H7 (cell line): ENCODE measurements around the gene TMIGD3. TPM values are rescaled to one million over a fixed set of nuclear protein-coding genes. Genes with fewer than 3 reads are reported as not detected.

ENCODE experiments used
- DNase-seq: peaks from one replicate; pipeline ENCODE4 v3.0.0; 2012
- H3K27me3 ChIP-seq: 2 replicates; pipeline ENCODE4 v1.6.0; 2011; ENCODE audit warnings: mild to moderate bottlenecking, low read length; ENCODE audit not compliant: control insufficient read depth, insufficient read depth
- H3K36me3 ChIP-seq: replicated peaks from 2 replicates; pipeline ENCODE4 v1.5.1; 2011; ENCODE audit warnings: low read length; ENCODE audit not compliant: control insufficient read depth, insufficient read depth
- H3K4me3 ChIP-seq: 2 replicates; pipeline ENCODE4 v1.5.1; 2011; ENCODE audit warnings: low read depth, mild to moderate bottlenecking, control low read depth, low read length, moderate library complexity; ENCODE audit not compliant: insufficient read depth
- total RNA-seq: library from RNA; depleted of rRNA; stranded (reverse); fragments of >200 nt; shearing (Covaris generic); gene quantifications from 2 replicates; pipeline ENCODE4 v1.2.3, GENCODE V29; 2014

Gene TMIGD3
- total RNA-seq, 1 experiment from 2014 or later = 0.17 TPM

DNA sequence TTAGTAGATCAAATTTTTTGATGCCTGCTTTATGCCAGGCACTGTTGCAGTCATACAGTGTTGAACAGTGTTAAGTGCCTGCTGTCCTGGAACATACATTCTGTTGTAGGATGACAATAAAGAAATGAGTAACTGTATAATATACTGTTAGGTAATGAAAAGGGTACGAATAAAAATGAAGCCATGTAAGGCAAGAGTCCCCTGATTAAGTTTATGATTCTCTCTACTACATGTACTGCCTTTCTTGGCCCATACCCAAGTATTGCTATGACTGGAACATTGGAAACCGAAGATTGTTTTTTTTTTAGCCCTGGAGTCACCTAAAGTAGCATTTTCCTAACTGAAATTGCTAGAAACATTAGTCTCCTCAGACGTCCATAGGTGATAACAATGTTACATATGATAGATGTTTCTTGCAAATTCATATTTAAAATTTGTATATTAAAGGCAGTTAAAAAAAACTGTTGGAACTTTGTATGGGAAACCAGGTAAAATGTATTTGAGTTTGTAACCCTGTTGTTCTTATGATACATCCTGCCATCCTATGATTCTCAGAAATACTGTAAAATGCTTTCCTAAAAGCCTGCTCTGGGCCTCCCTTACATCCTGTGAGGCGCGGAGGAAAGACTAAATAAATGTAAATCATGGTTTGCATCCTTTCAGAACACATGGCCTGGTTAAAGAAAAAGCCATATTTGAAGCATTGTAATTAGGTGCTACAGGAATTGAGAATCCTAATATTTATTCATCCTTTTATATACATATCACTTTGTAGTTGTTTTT is 48.4 kb downstream of the TMIGD3 start:
- no peak for DNase-seq
- Histone ChIP-seq H3K4me3 (no peak overlapping the region), H3K27me3 (no peaks in the 10 kb centered on the region), H3K36me3 (peaks cover 18% of the 10 kb centered on the region)

DNA sequence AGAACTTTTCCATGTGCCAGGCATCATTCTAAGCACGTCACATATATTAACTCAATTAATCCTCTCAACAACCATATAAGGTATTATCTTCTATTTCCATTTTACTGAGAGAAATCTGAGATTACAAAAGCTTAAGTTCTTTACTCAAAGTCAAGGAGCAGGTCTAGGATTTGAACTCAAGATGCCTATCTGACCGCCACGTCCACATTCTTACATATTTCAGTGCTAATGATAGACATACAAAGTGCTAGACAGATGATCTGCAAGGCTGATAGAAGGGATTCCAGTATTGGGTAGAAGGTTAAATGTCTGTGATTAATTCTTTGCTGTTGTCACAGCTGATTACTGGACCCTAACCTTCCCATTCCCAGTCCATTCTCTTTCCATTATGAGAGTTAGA is 49.7 kb downstream of the TMIGD3 start:
- peaks cover 16% of the 10 kb centered on the region for H3K36me3 ChIP-seq
- H3K27me3 ChIP-seq = no peaks in the 10 kb centered on the region; the same call in 1 of the 2 replicates
- H3K4me3 ChIP-seq = no peak overlapping the region
- no peak for DNase-seq

DNA sequence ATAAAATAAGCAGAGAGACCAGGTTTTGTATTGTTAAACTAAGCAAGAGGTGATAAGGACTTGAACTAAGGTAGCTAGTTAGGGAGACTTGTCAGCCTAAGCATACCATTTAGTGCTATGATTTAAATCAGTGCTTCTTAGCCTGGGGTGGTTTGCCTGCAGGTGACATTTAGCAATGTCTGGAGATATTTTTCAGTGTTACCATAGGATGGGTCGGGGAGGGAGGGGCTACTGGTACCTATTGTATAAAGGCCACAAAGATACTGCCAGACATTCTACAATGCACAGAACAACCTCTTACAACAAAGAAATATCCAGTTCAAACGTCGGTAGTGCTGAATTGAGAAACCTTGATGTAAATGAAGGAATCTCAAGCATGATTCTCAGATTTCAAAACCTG is 50.9 kb downstream of the TMIGD3 start:
- Histone ChIP-seq H3K36me3 (peaks cover 9% of the 10 kb centered on the region), H3K4me3 (no peak overlapping the region), H3K27me3 (no peaks in the 10 kb centered on the region; the same call in 1 of the 2 replicates)
- DNase-seq = no peak

DNA sequence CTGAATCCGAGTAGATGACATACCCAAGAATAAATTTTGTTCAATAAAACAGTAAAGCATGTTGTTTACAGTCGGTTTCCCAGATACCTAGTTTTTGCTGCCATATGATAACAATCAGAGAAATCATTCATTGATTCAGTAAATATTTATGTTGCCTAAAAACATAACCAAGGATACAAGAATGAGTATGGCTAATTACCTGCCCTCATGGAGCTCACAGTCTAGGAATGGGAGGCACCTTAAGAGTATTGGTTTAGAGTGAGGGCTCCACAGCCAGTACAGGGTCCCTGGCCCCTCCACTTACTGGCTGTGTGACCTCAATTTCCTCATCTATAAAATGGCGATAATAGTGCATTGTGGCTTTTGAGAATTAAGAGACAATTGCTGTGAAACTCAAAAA is 53.2 kb downstream of the TMIGD3 start:
- H3K36me3 ChIP-seq = peaks cover 12% of the 10 kb centered on the region
- no peak for DNase-seq

DNA sequence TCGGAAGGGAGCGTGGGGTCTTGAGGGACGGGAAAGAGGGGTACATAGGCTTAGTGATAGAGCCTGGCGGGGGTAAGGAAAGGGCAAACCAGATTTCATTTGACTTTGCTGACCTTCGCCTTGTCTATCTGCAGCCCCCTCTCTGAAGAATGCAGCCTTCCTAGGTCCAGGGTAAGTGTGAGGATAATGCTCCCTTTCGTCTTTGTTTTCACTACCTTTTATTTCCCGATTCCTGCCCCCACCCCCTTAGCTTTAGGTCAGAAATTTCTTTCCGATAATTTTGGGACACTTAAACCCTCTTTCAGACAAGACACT is 53.8 kb downstream of the TMIGD3 start:
- H3K4me3 ChIP-seq = peak overlapping the region; percentile 99
- DNase-seq = no peak
- H3K27me3 ChIP-seq = no peaks in the 10 kb centered on the region; the same call in 1 of the 2 replicates
- peaks cover 13% of the 10 kb centered on the region for H3K36me3 ChIP-seq

More for the DNA sequence above, 53.2 kb downstream of the TMIGD3 start:
- H3K4me3 ChIP-seq = peak overlapping the region; percentile 99
- no peaks in the 10 kb centered on the region; the same call in 1 of the 2 replicates for H3K27me3 ChIP-seq

DNA sequence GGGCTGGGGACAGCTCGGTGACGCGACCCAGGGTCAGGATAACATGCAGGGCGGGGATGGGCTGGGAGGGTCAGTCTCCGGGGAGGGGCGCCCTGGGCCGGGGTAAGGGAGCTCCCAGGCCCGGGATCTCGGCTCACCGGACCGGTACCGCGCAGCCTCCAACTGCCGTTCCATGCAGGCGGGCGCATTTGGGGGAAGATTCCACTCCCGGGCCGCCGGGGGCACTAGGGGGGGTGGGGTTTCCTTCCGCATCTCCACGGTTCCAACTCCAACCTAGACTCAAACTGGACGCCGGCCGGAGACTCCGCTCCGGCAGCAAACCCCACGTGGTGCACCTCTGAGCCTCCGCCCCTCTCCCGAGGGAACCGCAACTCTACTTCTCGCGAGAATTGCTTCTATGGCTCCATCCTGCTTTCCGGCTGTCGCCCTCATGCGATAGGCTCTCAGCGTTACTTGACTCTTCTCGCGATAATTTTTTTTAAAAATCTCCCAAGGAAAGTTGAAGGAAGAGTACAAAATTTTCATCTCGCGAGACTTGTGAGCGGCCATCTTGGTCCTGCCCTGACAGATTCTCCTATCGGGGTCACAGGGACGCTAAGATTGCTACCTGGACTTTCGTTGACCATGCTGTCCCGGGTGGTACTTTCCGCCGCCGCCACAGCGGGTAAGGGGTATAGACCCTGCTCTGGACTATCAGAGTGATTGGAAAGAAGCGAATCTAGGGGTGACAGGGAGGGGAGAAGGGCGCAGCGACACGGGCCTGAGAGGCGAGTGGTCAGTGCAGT is 54.3 kb downstream of the TMIGD3 start, which contains the start of the genes ATP5PB and WDR77:
ATP5PB (plus strand) TSS at position 547 of the 785 bp plus-strand sequence; CDS start at position 625, 78 bp downstream.
WDR77 (minus strand) TSS at position 339 of the 785 bp plus-strand sequence; CDS start at position 252, 87 bp downstream.
- peak within 1 kb of the TSS; percentile 99 for H3K4me3 ChIP-seq
- DNase-seq = peak; percentile 95
- H3K36me3 ChIP-seq = peaks cover 10% of the 10 kb centered on the region
- no peaks in the 10 kb centered on the region; the same call in 1 of the 2 replicates for H3K27me3 ChIP-seq

DNA sequence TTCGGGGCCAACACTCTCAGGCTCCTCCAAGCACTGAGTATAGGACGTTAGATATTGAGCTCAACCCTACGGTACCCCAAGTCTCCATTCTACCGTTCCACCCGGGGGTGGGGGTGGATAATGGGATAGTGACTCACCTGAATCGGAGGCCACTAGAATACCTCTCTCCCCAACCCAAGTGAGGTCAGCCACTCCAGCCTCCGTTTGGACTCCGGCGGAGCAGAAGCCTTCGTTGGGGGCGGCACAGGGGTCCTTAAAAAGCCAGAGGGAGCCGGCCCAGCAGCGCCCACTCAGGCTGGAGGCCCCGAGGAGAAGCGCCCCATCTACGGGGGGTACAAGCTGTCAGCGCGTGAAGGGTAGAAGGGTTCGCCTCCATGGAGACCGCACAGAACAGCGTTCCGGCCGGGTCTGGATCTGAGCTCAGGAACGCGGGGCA is 54.9 kb downstream of the TMIGD3 start:
- Histone ChIP-seq H3K4me3 (peak overlapping the region; percentile 99), H3K36me3 (peaks cover 14% of the 10 kb centered on the region), H3K27me3 (no peaks in the 10 kb centered on the region; the same call in 1 of the 2 replicates)
- DNase-seq = peak; percentile 42

DNA sequence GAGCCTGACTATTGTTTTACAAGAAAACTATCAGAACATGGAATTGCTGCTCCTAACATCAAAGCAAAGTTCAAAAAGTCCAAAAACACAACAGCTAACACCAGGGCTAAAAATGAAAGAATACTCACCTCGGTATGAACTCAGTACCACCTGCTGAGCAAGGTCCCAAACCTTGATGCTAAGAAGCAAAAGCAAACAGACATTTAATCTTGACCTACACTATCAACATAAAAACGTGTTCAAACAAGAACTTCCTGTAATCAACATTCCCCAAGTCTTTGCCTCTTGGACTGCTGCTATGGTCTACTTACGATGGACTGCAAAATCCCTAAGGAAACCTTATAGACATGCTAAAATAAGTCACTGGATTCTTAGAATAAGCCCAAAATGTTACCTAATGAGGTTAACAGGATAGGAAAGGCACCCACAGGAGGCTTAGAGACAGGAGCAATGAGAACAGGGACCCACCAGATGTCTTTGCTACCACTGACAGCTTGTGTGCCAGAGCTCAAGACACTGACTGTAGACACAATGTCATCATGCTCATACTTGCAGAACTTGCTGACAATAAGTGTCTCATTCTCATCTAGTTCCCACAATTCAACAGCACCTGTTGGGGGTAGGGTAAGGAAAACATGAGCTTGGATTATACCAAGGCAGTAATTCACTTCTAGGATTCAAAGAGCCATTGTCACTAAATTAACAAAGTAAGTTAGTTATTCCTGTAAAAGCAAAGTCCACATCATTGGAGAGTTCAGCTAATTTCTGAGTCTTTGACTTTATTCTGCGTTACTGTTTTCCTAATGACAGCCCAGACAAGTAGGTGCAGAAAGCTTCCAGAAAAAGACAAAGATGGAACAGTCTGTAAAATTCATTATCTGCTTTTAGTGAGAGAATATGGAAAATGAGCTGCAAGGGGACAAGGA is 56.2 kb downstream of the TMIGD3 start:
- Histone ChIP-seq H3K36me3 (peaks cover 25% of the 10 kb centered on the region), H3K4me3 (peak overlapping the region; percentile 99; the same call in 1 of the 2 replicates)

DNA sequence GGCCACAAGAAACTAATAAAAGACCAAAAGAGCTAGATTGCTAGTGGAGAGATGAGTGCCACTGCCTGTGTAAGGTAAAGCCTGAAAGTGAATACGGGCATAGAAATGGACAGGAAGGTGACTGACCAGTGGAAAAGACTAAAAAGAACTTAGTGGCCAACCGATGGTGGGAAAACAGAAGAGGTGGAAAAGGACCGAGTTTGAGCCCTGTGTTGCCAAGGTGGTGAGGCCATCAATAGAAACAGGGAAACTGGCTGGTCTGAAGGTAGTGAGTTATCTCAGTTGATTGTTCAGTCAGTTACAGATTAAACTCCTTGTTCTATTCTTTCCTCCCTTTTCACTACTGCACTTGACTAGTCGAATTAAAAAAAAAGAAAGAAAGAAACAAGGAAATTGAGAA is 56.9 kb downstream of the TMIGD3 start:
- Histone ChIP-seq H3K36me3 (peaks cover 27% of the 10 kb centered on the region), H3K4me3 (no peak overlapping the region), H3K27me3 (no peaks in the 10 kb centered on the region; the same call in 1 of the 2 replicates)
- no peak for DNase-seq

More for the DNA sequence above, 56.2 kb downstream of the TMIGD3 start:
- no peak for DNase-seq
- H3K27me3 ChIP-seq = no peaks in the 10 kb centered on the region; the same call in 1 of the 2 replicates

DNA sequence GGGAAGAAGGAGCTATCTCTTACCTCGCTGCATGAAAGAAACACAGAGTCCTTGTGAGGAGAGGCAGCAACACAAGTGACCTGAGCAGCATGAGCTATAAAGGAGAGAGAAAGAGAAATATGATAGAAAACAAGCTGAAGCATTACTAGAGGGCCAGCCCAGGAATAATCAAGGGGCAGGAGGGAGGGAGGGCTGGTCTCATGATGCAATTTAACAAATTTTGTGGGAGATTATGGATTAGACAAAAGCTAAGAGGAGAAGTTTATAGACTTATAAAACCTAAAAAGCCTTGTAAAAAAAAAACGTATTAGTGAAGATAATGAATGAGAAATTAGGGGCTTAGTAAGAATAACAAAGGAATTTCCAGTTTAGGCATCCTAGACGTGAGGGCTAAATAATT is 59.4 kb downstream of the TMIGD3 start:
- Histone ChIP-seq H3K36me3 (peaks cover 41% of the 10 kb centered on the region), H3K4me3 (no peak overlapping the region), H3K27me3 (no peaks in the 10 kb centered on the region)
- no peak for DNase-seq

DNA sequence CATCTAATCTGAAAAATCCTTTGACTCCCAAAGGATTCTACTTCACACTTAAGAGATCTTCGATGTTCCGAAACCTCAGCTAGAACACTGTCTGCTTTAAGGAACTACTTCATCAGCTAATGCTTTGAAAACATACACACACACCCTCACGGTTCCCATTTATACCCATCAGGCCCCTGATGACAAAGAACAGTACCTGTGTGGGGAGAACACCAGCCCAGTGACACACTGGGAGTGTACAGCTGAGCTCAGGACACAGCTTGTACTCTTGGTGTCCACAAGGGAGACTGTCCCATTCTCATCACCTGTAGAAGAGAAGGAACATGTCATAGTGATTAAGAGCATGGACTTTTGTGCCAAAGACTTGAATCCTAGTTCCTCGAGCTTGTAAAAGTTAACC is 61.0 kb downstream of the TMIGD3 start:
- H3K27me3 ChIP-seq = no peaks in the 10 kb centered on the region
- H3K36me3 ChIP-seq = peaks cover 46% of the 10 kb centered on the region
- no peak overlapping the region for H3K4me3 ChIP-seq
- no peak for DNase-seq

DNA sequence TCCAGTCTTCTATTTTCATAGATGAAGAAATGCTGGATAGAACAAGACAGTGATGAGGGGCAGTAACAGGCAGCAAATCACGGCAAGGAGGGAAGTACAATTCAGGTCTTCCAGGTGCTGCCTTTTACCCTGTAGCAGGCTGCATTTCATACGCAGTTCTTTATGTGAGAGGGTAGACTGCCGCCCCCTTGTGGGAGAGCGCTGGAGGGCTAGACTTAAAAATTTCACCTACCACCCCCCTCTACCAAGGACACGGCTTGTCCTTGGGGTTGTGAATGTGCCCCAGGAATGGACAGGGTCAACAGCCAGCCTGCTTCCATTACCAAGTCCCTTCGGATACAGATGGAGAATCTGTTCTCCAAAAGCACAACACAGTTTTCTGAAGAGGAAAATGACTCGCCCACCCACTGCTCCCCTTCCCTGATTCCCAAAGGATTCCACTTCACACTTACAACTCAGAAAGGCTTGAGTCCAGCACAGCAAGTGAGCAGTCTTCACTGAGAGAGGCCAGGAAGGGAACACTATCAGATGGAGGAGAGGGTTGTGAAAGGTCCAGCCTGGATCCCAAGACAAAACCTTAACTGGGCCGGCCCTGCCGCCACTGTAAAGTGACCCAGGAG is 61.8 kb downstream of the TMIGD3 start:
- H3K36me3 ChIP-seq = peaks cover 44% of the 10 kb centered on the region
- peak; percentile 59 for DNase-seq
- H3K4me3 ChIP-seq = no peak overlapping the region
- no peaks in the 10 kb centered on the region for H3K27me3 ChIP-seq

DNA sequence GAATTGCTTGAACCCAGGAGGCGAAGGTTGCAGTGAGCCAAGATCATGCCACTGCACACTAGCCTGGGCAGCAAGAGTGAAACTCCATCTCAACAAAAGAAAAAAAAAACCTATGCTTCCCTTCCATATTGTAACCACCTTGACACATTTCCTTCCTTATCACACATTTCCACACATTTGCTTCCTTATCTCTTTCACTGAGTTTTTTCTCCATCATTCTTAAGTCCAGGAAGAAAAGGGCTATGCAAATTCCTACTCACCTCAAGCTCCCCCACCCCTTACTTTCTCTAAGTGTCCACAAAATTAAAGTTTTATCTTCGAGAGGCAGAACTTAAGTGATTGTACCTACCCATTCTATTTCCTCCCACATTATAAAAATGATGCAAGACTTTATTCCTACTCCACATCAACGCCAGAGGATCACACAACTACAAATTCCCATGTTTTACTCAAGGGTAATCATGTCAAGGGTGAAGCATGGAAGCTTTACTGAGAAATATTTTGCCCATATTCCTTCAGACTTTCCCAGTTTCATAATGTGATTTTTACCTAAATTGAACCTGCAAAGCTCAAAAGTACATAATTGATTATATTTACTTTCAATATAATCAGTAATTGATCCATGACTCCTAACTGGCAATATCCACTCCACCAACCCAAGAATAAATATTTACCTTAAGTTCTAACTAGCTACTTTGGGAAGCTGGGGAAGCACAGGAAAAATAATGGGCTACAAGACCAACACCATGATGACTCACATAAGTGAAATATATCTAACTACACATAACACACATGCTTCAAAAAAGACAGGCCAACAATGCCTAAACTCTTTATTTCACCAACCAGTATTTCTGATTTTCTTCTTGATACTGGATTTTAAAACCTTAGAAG is 63.7 kb downstream of the TMIGD3 start:
- H3K27me3 ChIP-seq = no peaks in the 10 kb centered on the region
- no peak for DNase-seq
- peaks cover 36% of the 10 kb centered on the region for H3K36me3 ChIP-seq
- H3K4me3 ChIP-seq = no peak overlapping the region
